Naive thymus-derived CD4-positive, alpha-beta T cell (primary cell): ENCODE results near the gene MRPL40. TPM values are rescaled to one million over a fixed set of nuclear protein-coding genes. Genes with fewer than 3 reads are reported as not detected.
"Not testable (repeated sequence)": the region's sequence is repeated elsewhere in the genome, so short reads cannot be mapped to it uniquely, and the experiment has no call there.

ENCODE experiments used
- ATAC-seq: fragments of 150-1000 bp; cut with Tn5 transposase; 2 replicates; pipeline ENCODE4 v1.10.0; 2021; ENCODE audit warnings: mild to moderate bottlenecking, moderate library complexity
- CTCF ChIA-PET: fragments of 350-600 bp; sonication (Branson Sonifier 250); formaldehyde crosslinking; loops from one replicate; lab custom pipeline; 2021; ENCODE audit warnings: antibody characterized with exemption; lab: Charles Lee
- POLR2A ChIA-PET: fragments of 350-600 bp; sonication (Branson Sonifier 250); formaldehyde crosslinking; loops from one replicate; lab custom pipeline; 2021; ENCODE audit warnings: antibody characterized with exemption, inconsistent platforms; lab: Charles Lee
- DNase-seq, 9 donors: peaks; one replicate each; pipeline versions ENCODE4 v3.0.0 to v3.0.0-alpha.2; 2020 to 2022; ENCODE audit warnings: mixed read lengths in 1 of 9
- H3K27ac ChIP-seq: one replicate; pipeline ENCODE4 v1.7.0; 2013; ENCODE audit warnings: mild to moderate bottlenecking, low read depth, low read length, moderate library complexity
- H3K27me3 ChIP-seq, 2 donors: one replicate each; pipeline ENCODE4 v1.7.0; 2013; ENCODE audit warnings: low read length in 2 of 2, mild to moderate bottlenecking in 2 of 2, moderate library complexity in 2 of 2; ENCODE audit not compliant: control insufficient read depth in 2 of 2, insufficient read depth in 2 of 2
- H3K36me3 ChIP-seq, 3 experiments: 1 replicate in 2 of 3; 2 replicates in 1 of 3; pipeline ENCODE4 v1.7.0; 2013; ENCODE audit warnings: low read length in 3 of 3, mild to moderate bottlenecking in 3 of 3, moderate library complexity in 1 of 3; ENCODE audit not compliant: insufficient read depth in 3 of 3, control insufficient read depth in 2 of 3
- H3K4me1 ChIP-seq, 2 donors: one replicate each; pipeline ENCODE4 v1.7.0; 2013; ENCODE audit warnings: low read length in 2 of 2, mild to moderate bottlenecking in 2 of 2, moderate library complexity in 1 of 2; ENCODE audit not compliant: control insufficient read depth in 2 of 2, insufficient read depth in 2 of 2
- H3K4me3 ChIP-seq: 2 replicates; pipeline ENCODE4 v1.7.0; 2013; ENCODE audit warnings: mild to moderate bottlenecking, low read length
- H3K9me3 ChIP-seq, 3 experiments: 1 replicate in 2 of 3; 2 replicates in 1 of 3; pipeline ENCODE4 v1.7.0; 2013; ENCODE audit warnings: low read length in 3 of 3; ENCODE audit not compliant: control insufficient read depth in 2 of 3
- H3K27ac Mint-ChIP-seq, 9 donors: one replicate each; pipeline ENCODE4 v1.8.0; 2020 to 2022; ENCODE audit warnings: mixed read lengths in 9 of 9, mild to moderate bottlenecking in 8 of 9, moderate library complexity in 5 of 9, inconsistent platforms in 2 of 9
- H3K27me3 Mint-ChIP-seq, 5 donors: one replicate each; pipeline ENCODE4 v1.8.0; 2021 to 2022; ENCODE audit warnings: mixed read lengths in 5 of 5, mild to moderate bottlenecking in 1 of 5
- H3K36me3 Mint-ChIP-seq, 5 donors: one replicate each; pipeline ENCODE4 v1.8.0; 2020 to 2022; ENCODE audit warnings: mixed read lengths in 5 of 5, mild to moderate bottlenecking in 3 of 5, inconsistent platforms in 1 of 5
- H3K4me1 Mint-ChIP-seq, 7 donors: one replicate each; pipeline ENCODE4 v1.8.0; 2020 to 2022; ENCODE audit warnings: mixed read lengths in 7 of 7, mild to moderate bottlenecking in 3 of 7, inconsistent platforms in 1 of 7
- H3K4me3 Mint-ChIP-seq, 10 donors: one replicate each; pipeline ENCODE4 v1.8.0; 2020 to 2022; ENCODE audit warnings: mild to moderate bottlenecking in 10 of 10, mixed read lengths in 10 of 10, moderate library complexity in 6 of 10, inconsistent platforms in 2 of 10
- H3K9me3 Mint-ChIP-seq, 11 donors: one replicate each; pipeline ENCODE4 v1.8.0; 2020 to 2022; ENCODE audit warnings: mixed read lengths in 11 of 11, mild to moderate bottlenecking in 4 of 11, inconsistent platforms in 1 of 11, moderate library complexity in 1 of 11
- intact Hi-C, 2 donors: fragments of 100-400 bp; cut with micrococcal nuclease; formaldehyde crosslinking; loops; one replicate each; pipeline ENCODE4 v1.15.1; 2023
- polyA plus RNA-seq, 2 donors: library from polyadenylated mRNA; unstranded; fragments of 300-500 nt; fragmentation: Illumina TruSeq; gene quantifications; one replicate each; pipeline ENCODE4 v1.2.3, GENCODE V29; 2021
- total RNA-seq, 6 experiments: library from RNA in 5 of 6; stranded (reverse) in 5 of 6; gene quantifications; 1 replicate in 5 of 6; 2 replicates in 1 of 6; pipeline ENCODE4 v1.2.3 and lab custom pipeline; 2021 to 2026

Gene MRPL40
- total and polyA plus RNA-seq, 7 experiments from 2014 or later, result 11.5 to 72.1 (median 17.2) TPM

- Histone ChIP-seq H3K36me3 (peaks cover 0 to 24% (median 0%) of the 10 kb centered on the region in 3 experiments), H3K27ac (no peak overlapping the region), H3K9me3 (no peaks in the 10 kb centered on the region), H3K4me3 (no peak overlapping the region), H3K4me1 (peaks cover 14 to 20% of the 10 kb centered on the region in 2 donors), H3K27me3 (no peaks in the 10 kb centered on the region)
- Mint-ChIP-seq H3K27ac (peak overlapping the region in 3 of 9 donors; percentile 2 to 65 (median 58)), H3K4me1 (peaks cover 32 to 59% (median 52%) of the 10 kb centered on the region in 7 donors), H3K36me3 (peaks cover 0 to 18% (median 5%) of the 10 kb centered on the region in 5 donors), H3K4me3 (peak overlapping the region in 1 of 10 donors; percentile 39), H3K27me3 (no peaks in the 10 kb centered on the region), H3K9me3 (no peaks in the 10 kb centered on the region)
- no peak for ATAC-seq
- DNase-seq, result no peak
- intact Hi-C loops, result no loop called here
- POLR2A ChIA-PET, result interaction anchor here (0.9 to 1.4 kb wide), 3 partner anchors 9 to 29 kb away, joined by 3 to 8 read pairs (median 4); partner anchors contain the start of genes HIRA and MRPL40
- CTCF ChIA-PET, result interaction anchor here (1.0 kb wide), 1 partner anchor 10 kb away, joined by 10 read pairs; no protein-coding TSS in a partner anchor
Measured at GRCh38 chr22:19443544-19444211, 11.3 kb downstream of the MRPL40 start.

- peaks cover 28 to 64% (median 55%) of the 10 kb centered on the region in 7 donors for H3K4me1 Mint-ChIP-seq
Measured at GRCh38 chr22:19445279-19445982, 13.1 kb downstream of the MRPL40 start.

GRCh38 chr22:19446603-19447329 lies 14.4 kb downstream of the MRPL40 start:
- H3K4me3 Mint-ChIP-seq, result peak overlapping the region; percentile 84 to 99 (median 92)
- H3K36me3 ChIP-seq, result peaks cover 0 to 24% (median 0%) of the 10 kb centered on the region in 3 experiments
- intact Hi-C loops, result loop anchor here (1.0 to 5.0 kb wide), 9 partner anchors 14 to 324 kb away; partner anchors contain the start of genes DGCR2 (in 2 of the 2), MRPL40 (in 2 of the 2) and ESS2 (in 1 of the 2)
- peaks cover 18 to 26% of the 10 kb centered on the region in 2 donors for H3K4me1 ChIP-seq
- H3K9me3 Mint-ChIP-seq, result no peaks in the 10 kb centered on the region
- no peaks in the 10 kb centered on the region for H3K27me3 Mint-ChIP-seq
- POLR2A ChIA-PET, result interaction anchor here (0.6 to 3.3 kb wide), 13 partner anchors 9 to 331 kb away, joined by 3 to 41 read pairs (median 4); partner anchors contain the start of genes CDC45, HIRA, MRPL40 and UFD1
- H3K4me3 ChIP-seq, result peak overlapping the region; percentile 65
- H3K27ac Mint-ChIP-seq, result peak overlapping the region; percentile 84 to 97 (median 94)
- H3K27ac ChIP-seq, result peak overlapping the region; percentile 81
- peaks cover 2 to 18% (median 5%) of the 10 kb centered on the region in 5 donors for H3K36me3 Mint-ChIP-seq
- no peaks in the 10 kb centered on the region for H3K9me3 ChIP-seq
- DNase-seq (peak in 3 of 9 donors; percentile 6 to 13 (median 12)), ATAC-seq (no peak)
- no peaks in the 10 kb centered on the region for H3K27me3 ChIP-seq
- CTCF ChIA-PET, result no interaction called here
- peaks cover 24 to 64% (median 53%) of the 10 kb centered on the region in 7 donors for H3K4me1 Mint-ChIP-seq

More at GRCh38 chr22:19445279-19445982, 13.1 kb downstream of the MRPL40 start:
- H3K9me3 Mint-ChIP-seq, DNase-seq, H3K27me3 Mint-ChIP-seq, H3K4me3 ChIP-seq, ATAC-seq, H3K9me3 ChIP-seq, H3K27me3 ChIP-seq: not testable (repeated sequence)
- Mint-ChIP-seq H3K27ac (peak overlapping the region in 8 of 9 donors; percentile 13 to 77 (median 51)), H3K4me3 (peak overlapping the region in 8 of 10 donors; percentile 19 to 46 (median 34)), H3K36me3 (peaks cover 0 to 16% (median 5%) of the 10 kb centered on the region in 5 donors)
- Histone ChIP-seq H3K36me3 (peaks cover 0 to 22% (median 0%) of the 10 kb centered on the region in 3 experiments), H3K4me1 (peaks cover 18 to 26% of the 10 kb centered on the region in 2 donors), H3K27ac (peak overlapping the region; percentile 81)
- ChIA-PET POLR2A (interaction anchor here (1.0 to 1.6 kb wide), 6 partner anchors 10 to 184 kb away, joined by 3 to 10 read pairs (median 4); partner anchors contain the start of genes CDC45, HIRA and MRPL40), CTCF (interaction anchor here (0.6 to 1.1 kb wide), 3 partner anchors 10 to 1355 kb away, joined by 3 to 4 read pairs (median 3); partner anchors contain the start of gene CDC45)
- intact Hi-C loops, result loop anchor here in 1 of 2 donors (5.0 kb wide), 1 partner anchor 323 kb away; the partner anchor contains the start of gene DGCR2

- ChIA-PET CTCF (interaction anchor here (0.6 kb wide), 1 partner anchor 34 kb away, joined by 3 read pairs; no protein-coding TSS in a partner anchor), POLR2A (interaction anchor here (1.0 to 3.3 kb wide), 12 partner anchors 8 to 332 kb away, joined by 3 to 41 read pairs (median 4); partner anchors contain the start of genes CDC45, HIRA, MRPL40 and UFD1)
- Mint-ChIP-seq H3K27ac (peak within 1 kb of the TSS; percentile 84 to 97 (median 94)), H3K27me3 (no peaks in the 10 kb centered on the region), H3K4me1 (peaks cover 21 to 61% (median 48%) of the 10 kb centered on the region in 7 donors), H3K4me3 (peak within 1 kb of the TSS; percentile 84 to 99 (median 92)), H3K9me3 (no peaks in the 10 kb centered on the region), H3K36me3 (peaks cover 4 to 16% (median 5%) of the 10 kb centered on the region in 5 donors)
- intact Hi-C loops, result loop anchor here (1.0 to 5.0 kb wide), 9 partner anchors 15 to 325 kb away; partner anchors contain the start of genes DGCR2 (in 2 of the 2), MRPL40 (in 2 of the 2) and ESS2 (in 1 of the 2)
- peak within 1 kb of the TSS; percentile 81 for H3K27ac ChIP-seq
- peaks cover 18 to 26% of the 10 kb centered on the region in 2 donors for H3K4me1 ChIP-seq
- no peaks in the 10 kb centered on the region for H3K27me3 ChIP-seq
- H3K9me3 ChIP-seq, result no peaks in the 10 kb centered on the region
- peak within 1 kb of the TSS; percentile 65 for H3K4me3 ChIP-seq
- peaks cover 0 to 29% (median 0%) of the 10 kb centered on the region in 3 experiments for H3K36me3 ChIP-seq
- peak; percentile 94 for ATAC-seq
- peak; percentile 69 to 93 (median 90) for DNase-seq
Measured at GRCh38 chr22:19447330-19448075, 15.2 kb downstream of the MRPL40 start, which contains the start of gene C22orf39. Gene C22orf39 (minus strand): TSS chr22:19447711. CDS start chr22:19447688, 23 bp downstream.

GRCh38 chr22:19448076-19448607 lies 15.8 kb downstream of the MRPL40 start:
- Mint-ChIP-seq H3K9me3 (no peaks in the 10 kb centered on the region), H3K4me1 (peaks cover 21 to 56% (median 47%) of the 10 kb centered on the region in 7 donors), H3K36me3 (peaks cover 2 to 18% (median 5%) of the 10 kb centered on the region in 5 donors), H3K27ac (peak overlapping the region; percentile 84 to 97 (median 94)), H3K27me3 (no peaks in the 10 kb centered on the region), H3K4me3 (peak overlapping the region; percentile 84 to 99 (median 92))
- ATAC-seq (peak; percentile 33), DNase-seq (peak in 2 of 9 donors; percentile 30 to 34)
- no peaks in the 10 kb centered on the region for H3K27me3 ChIP-seq
- peaks cover 0 to 32% (median 0%) of the 10 kb centered on the region in 3 experiments for H3K36me3 ChIP-seq
- POLR2A ChIA-PET, result interaction anchor here (1.3 to 3.3 kb wide), 10 partner anchors 8 to 148 kb away, joined by 3 to 41 read pairs (median 5); partner anchors contain the start of genes CDC45, HIRA, MRPL40 and UFD1
- peak overlapping the region; percentile 81 for H3K27ac ChIP-seq
- intact Hi-C loops, result loop anchor here in 1 of 2 donors (5.0 kb wide), 1 partner anchor 326 kb away; the partner anchor contains the start of gene DGCR2
- CTCF ChIA-PET, result interaction anchor here (0.6 kb wide), 1 partner anchor 33 kb away, joined by 3 read pairs; no protein-coding TSS in a partner anchor
- peaks cover 18 to 26% of the 10 kb centered on the region in 2 donors for H3K4me1 ChIP-seq
- H3K4me3 ChIP-seq, result peak overlapping the region; percentile 65
- no peaks in the 10 kb centered on the region for H3K9me3 ChIP-seq
